D721Med (cell line): Measurements from ENCODE around the gene SH2D4B.

ENCODE experiments used
- DNase-seq: peaks from one replicate; pipeline ENCODE4 v3.0.0; 2011; ENCODE audit warnings: low spot score; ENCODE audit not compliant: insufficient read length
- FAIRE-seq: peaks from 2 replicates; lab custom pipeline; 2011; peaks lifted over from hg19 to GRCh38; lab: Jason Lieb, UNC
- TF ChIP-seq, protein P1 (sequence below): IDR thresholded peaks from 2 replicates; pipeline ENCODE4 v1.5.1; 2012; ENCODE audit warnings: mild to moderate bottlenecking, control low read depth; ENCODE audit not compliant: insufficient read depth; ENCODE audit errors: missing control alignments

The SH2D4B gene

GRCh38 chr10:80660266-80660665 lies 122.6 kb downstream of the SH2D4B start:
- FAIRE-seq (no peak), DNase-seq (no peak)
- TF ChIP-seq, protein P1, sequence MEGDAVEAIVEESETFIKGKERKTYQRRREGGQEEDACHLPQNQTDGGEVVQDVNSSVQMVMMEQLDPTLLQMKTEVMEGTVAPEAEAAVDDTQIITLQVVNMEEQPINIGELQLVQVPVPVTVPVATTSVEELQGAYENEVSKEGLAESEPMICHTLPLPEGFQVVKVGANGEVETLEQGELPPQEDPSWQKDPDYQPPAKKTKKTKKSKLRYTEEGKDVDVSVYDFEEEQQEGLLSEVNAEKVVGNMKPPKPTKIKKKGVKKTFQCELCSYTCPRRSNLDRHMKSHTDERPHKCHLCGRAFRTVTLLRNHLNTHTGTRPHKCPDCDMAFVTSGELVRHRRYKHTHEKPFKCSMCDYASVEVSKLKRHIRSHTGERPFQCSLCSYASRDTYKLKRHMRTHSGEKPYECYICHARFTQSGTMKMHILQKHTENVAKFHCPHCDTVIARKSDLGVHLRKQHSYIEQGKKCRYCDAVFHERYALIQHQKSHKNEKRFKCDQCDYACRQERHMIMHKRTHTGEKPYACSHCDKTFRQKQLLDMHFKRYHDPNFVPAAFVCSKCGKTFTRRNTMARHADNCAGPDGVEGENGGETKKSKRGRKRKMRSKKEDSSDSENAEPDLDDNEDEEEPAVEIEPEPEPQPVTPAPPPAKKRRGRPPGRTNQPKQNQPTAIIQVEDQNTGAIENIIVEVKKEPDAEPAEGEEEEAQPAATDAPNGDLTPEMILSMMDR: no peak

DNA sequence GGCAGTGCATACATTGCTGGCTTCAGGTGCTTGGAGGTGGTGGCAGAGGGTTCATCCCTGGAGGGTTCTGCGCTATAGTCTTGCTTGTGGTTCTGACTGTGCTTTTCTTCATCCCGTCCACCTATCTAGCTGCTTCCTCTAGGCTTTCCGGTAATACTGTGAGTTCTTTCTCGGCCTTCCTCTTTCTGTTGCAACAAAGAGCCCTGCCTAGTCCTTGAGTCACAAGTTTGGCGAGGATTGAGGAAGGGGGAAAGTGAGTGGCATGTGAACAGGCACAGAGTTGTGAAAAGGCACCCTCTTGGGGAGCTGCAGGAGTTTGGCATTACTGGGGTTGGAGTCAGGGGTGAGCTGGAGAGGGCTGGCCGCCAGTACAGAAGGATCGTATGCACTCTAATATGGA lies 123.0 kb downstream of the SH2D4B start:
- no peak for FAIRE-seq
- DNase-seq: no peak
- TF ChIP-seq, protein P1: no peak

DNA sequence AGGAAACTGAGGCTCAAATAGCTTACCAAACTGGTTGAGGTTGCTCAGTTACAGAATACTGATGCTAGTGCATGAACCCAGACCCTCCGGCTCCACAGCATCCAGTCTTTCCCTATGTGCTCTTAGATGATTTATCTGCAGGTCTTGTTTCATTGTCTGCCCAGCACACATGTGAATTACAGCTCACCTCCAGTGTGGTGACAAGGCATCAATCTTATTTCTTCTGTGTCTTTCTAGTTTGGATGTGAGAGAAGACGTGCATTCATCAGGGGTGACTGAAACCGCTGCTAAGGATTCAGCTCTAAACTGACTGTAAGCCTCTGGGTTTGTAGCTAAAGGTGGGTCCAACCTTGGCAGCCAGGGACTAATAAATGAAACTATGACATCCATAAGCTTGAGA lies 123.8 kb downstream of the SH2D4B start:
- TF ChIP-seq, protein P1: no peak
- FAIRE-seq: no peak
- DNase-seq: no peak

DNA sequence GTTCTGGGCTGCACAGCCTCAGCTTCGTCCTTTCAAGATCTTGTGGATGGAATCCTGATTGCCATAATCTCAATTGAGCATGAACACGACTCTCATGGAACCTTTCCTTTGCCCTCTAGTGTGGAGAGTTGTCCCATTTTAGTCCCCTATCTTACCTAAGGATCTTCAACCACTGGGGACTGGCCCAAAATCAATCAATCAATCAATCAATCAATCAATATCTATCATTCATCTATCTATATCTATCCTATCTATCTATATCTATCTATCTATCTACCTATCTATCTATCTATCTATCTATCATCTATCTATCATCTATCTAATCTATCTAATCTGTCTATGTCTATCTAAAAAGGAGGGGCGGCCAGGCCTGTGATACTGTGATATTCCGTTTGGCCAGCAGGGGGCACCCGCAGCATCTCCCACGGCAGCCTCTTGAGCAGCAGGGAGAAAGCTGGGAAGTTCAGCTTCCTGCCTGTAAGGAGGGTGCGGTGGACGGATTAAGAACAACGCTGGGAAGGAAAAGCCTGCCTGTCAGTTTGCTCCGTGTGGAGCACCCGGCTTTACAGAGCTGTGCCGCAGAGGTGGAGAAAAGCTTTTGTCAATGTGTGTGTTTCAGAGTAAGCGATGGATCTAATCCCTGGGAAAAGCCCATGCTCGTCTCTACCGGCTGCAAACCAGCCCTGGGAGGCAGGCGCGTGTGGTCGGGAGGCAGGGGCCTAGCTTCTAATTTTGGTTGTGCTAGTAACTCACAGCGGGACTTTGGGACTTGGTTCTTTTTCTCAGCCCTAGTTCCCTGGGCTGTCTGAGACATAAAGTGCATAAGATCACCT lies 124.9 kb downstream of the SH2D4B start:
- DNase-seq (peak; percentile 71), FAIRE-seq (no peak)
- TF ChIP-seq, protein P1: peak; percentile 94

- TF ChIP-seq, protein P1: peak; percentile 92
- FAIRE-seq (no peak), DNase-seq (peak; percentile 49)
Observed at GRCh38 chr10:80664071-80664680, 126.5 kb downstream of the SH2D4B start.

- DNase-seq: no peak
- TF ChIP-seq, protein P1: no peak
- FAIRE-seq: no peak
Observed at GRCh38 chr10:80669485-80669884, 131.8 kb downstream of the SH2D4B start.

- DNase-seq (no peak), FAIRE-seq (no peak)
- TF ChIP-seq, protein P1: no peak
Observed at GRCh38 chr10:80670774-80671173, 133.1 kb downstream of the SH2D4B start.
